Lower leg skin (tissue), 3 donors: Measurements from ENCODE around the gene SMIM13.

Experiments used
- CTCF ChIP-seq, 3 donors: fragments of 450-650 bp; IDR thresholded peaks; one replicate each; pipeline ENCODE4 v1.5.1; 2016; ENCODE audit warnings: antibody characterized with exemption in 3 of 3, mild to moderate bottlenecking in 3 of 3, moderate library complexity in 2 of 3
- POLR2A ChIP-seq, 2 donors: fragments of 450-650 bp; IDR thresholded peaks; one replicate each; pipeline ENCODE4 v1.6.1; 2016 to 2017; ENCODE audit warnings: antibody characterized with exemption in 2 of 2, mild to moderate bottlenecking in 1 of 2, moderate library complexity in 1 of 2

GRCh38 chr6:11055127-11055627 is 38.5 kb upstream of the SMIM13 start:
- TF ChIP-seq CTCF (IDR thresholded peaks at IDR 0.05) (no peak), POLR2A (IDR thresholded peaks at IDR 0.05) (no peak)
